NK-92 treated with Interleukin-12 subunit alpha and Interleukin-12 subunit beta, amount 100 ng/mL, for 24 hours (cell line): ENCODE results near the gene ADAM11.
"Not testable (repeated sequence)": the region's sequence is repeated elsewhere in the genome, so short reads cannot be mapped to it uniquely, and the experiment has no call there.

Experiments used
- DNase-seq: peaks from one replicate; lab custom pipeline; 2025; lab: John Stamatoyannopoulos, UW

Gene ADAM11

GRCh38 chr17:44795928-44796327, 37.1 kb downstream of the ADAM11 start:
- no peak for DNase-seq

- no peak for DNase-seq
These were observed 37.9 kb downstream of the ADAM11 start for GRCh38 chr17:44796731-44797130.

- DNase-seq = no peak
These were observed 39.0 kb downstream of the ADAM11 start for GRCh38 chr17:44797802-44798201.

GRCh38 chr17:44798356-44798755, 39.6 kb downstream of the ADAM11 start:
- no peak for DNase-seq

- DNase-seq = no peak
These were observed 43.1 kb downstream of the ADAM11 start for GRCh38 chr17:44801880-44802279.

- no peak for DNase-seq
These were observed 45.7 kb downstream of the ADAM11 start for GRCh38 chr17:44804302-44805089.

GRCh38 chr17:44807093-44807816, 48.5 kb downstream of the ADAM11 start:
- no peak for DNase-seq

GRCh38 chr17:44807817-44808155, 49.0 kb downstream of the ADAM11 start:
- no peak for DNase-seq

- DNase-seq = no peak
These were observed 49.4 kb downstream of the ADAM11 start for GRCh38 chr17:44808156-44808555.

- not testable (repeated sequence) for DNase-seq
These were observed 50.0 kb downstream of the ADAM11 start for GRCh38 chr17:44808656-44809388.

GRCh38 chr17:44812263-44812662, 53.5 kb downstream of the ADAM11 start:
- no peak for DNase-seq

GRCh38 chr17:44818508-44818907, 59.7 kb downstream of the ADAM11 start:
- not testable (repeated sequence) for DNase-seq

- DNase-seq = no peak
These were observed 61.9 kb downstream of the ADAM11 start for GRCh38 chr17:44820631-44821212.

- not testable (repeated sequence) for DNase-seq
These were observed 66.4 kb downstream of the ADAM11 start for GRCh38 chr17:44825236-44825635.

GRCh38 chr17:44826123-44826790, 67.5 kb downstream of the ADAM11 start:
- DNase-seq = no peak

GRCh38 chr17:44827863-44828262, 69.1 kb downstream of the ADAM11 start:
- no peak for DNase-seq

GRCh38 chr17:44828919-44829522, 70.2 kb downstream of the ADAM11 start:
- DNase-seq = no peak

- DNase-seq = no peak
These were observed 71.0 kb downstream of the ADAM11 start, which contains the start of gene GJC1 for GRCh38 chr17:44829523-44830358. Gene GJC1 (minus strand): TSS chr17:44830287. CDS start chr17:44805817, 24,470 bp downstream.

- DNase-seq = no peak
These were observed 71.8 kb downstream of the ADAM11 start for GRCh38 chr17:44830359-44831288.
